Spinal cord (tissue), 10 donors: ENCODE results near the gene INSYN2A. TPM values are rescaled to one million over a fixed set of nuclear protein-coding genes. Genes with fewer than 3 reads are reported as not detected.

ENCODE experiments used
- DNase-seq, 6 donors: peaks; one replicate each; pipeline versions ENCODE4 v3.0.0 to v3.0.0-alpha.2; 2013 to 2015; ENCODE audit warnings: low spot score in 6 of 6, low read depth in 4 of 6
- H3K27ac ChIP-seq: one replicate; pipeline ENCODE4 v1.5.1; 2013; ENCODE audit warnings: low read depth, low read length, control low read depth
- H3K27me3 ChIP-seq: one replicate; pipeline ENCODE4 v1.6.1; 2013; ENCODE audit warnings: low read length; ENCODE audit not compliant: control insufficient read depth, insufficient read depth
- H3K36me3 ChIP-seq: one replicate; pipeline ENCODE4 v1.6.1; 2013; ENCODE audit warnings: low read length; ENCODE audit not compliant: control insufficient read depth, insufficient read depth
- H3K4me1 ChIP-seq: one replicate; pipeline ENCODE4 v1.6.1; 2013; ENCODE audit warnings: low read length; ENCODE audit not compliant: control insufficient read depth, insufficient read depth
- H3K4me3 ChIP-seq: one replicate; pipeline ENCODE4 v1.5.1; 2013; ENCODE audit warnings: low read depth, low read length, control low read depth
- H3K9me3 ChIP-seq: one replicate; pipeline ENCODE4 v1.6.1; 2013; ENCODE audit warnings: low read length; ENCODE audit not compliant: control insufficient read depth, insufficient read depth
- WGBS: methylation state at CpG from one replicate; pipeline ENCODE4 v1.1.5; 2013; ENCODE audit warnings: missing lambda C conversion rate; ENCODE audit not compliant: insufficient coverage; 5-methylcytosine and 5-hydroxymethylcytosine counted together
- polyA plus RNA-seq, 2 donors: library from polyadenylated mRNA; unstranded; fragments of 120-200 nt; gene quantifications; one replicate each; pipeline ENCODE4 v1.2.1, GENCODE V29; 2013; ENCODE audit not compliant: insufficient read length in 2 of 2
- total RNA-seq, 2 donors: library from RNA; depleted of rRNA in 1 of 2; stranded (reverse); fragments of 120-200 nt in 1 of 2; fragments of >200 nt in 1 of 2; gene quantifications; one replicate each; pipeline versions ENCODE4 v1.2.3 to v1.2.4, GENCODE V29; 2013 to 2014
- donor health status: healthy.

The INSYN2A gene
- total and polyA plus RNA-seq, 4 donors, result 3.9 to 10.9 (median 9.6) TPM

- Histone ChIP-seq H3K27ac (no peak overlapping the region), H3K27me3 (no peaks in the 10 kb centered on the region), H3K9me3 (no peaks in the 10 kb centered on the region), H3K4me3 (no peak overlapping the region), H3K4me1 (peaks cover 3% of the 10 kb centered on the region), H3K36me3 (peaks cover 4% of the 10 kb centered on the region)
- DNase-seq, result no peak
- 69% methylated on average over 10 of the region's 13 CpGs for WGBS
These were observed 36.6 kb downstream of the INSYN2A start for GRCh38 chr10:127159648-127160245.

GRCh38 chr10:127158662-127159061 lies 37.7 kb downstream of the INSYN2A start:
- no CpG with 5 or more reads among the region's 2 CpGs for WGBS
- Histone ChIP-seq H3K4me1 (peaks cover 3% of the 10 kb centered on the region), H3K4me3 (no peak overlapping the region), H3K36me3 (peaks cover 4% of the 10 kb centered on the region), H3K27me3 (no peaks in the 10 kb centered on the region), H3K9me3 (no peaks in the 10 kb centered on the region), H3K27ac (no peak overlapping the region)
- DNase-seq, result no peak

- peaks cover 3% of the 10 kb centered on the region for H3K4me1 ChIP-seq
- no peaks in the 10 kb centered on the region for H3K27me3 ChIP-seq
- H3K9me3 ChIP-seq, result no peaks in the 10 kb centered on the region
- H3K36me3 ChIP-seq, result peaks cover 2% of the 10 kb centered on the region
- WGBS, result no CpG with 5 or more reads among the region's 2 CpGs
- no peak for DNase-seq
- H3K27ac ChIP-seq, result no peak overlapping the region
- H3K4me3 ChIP-seq, result no peak overlapping the region
These were observed 38.7 kb downstream of the INSYN2A start for GRCh38 chr10:127157506-127158200.

GRCh38 chr10:127157089-127157488 lies 39.3 kb downstream of the INSYN2A start:
- no peak overlapping the region for H3K4me3 ChIP-seq
- H3K27me3 ChIP-seq, result no peaks in the 10 kb centered on the region
- 92% methylated on average over 4 of the region's 4 CpGs for WGBS
- H3K36me3 ChIP-seq, result no peaks in the 10 kb centered on the region
- peaks cover 6% of the 10 kb centered on the region for H3K4me1 ChIP-seq
- H3K27ac ChIP-seq, result no peak overlapping the region
- H3K9me3 ChIP-seq, result no peaks in the 10 kb centered on the region
- DNase-seq, result no peak

- WGBS, result 76% methylated on average over 5 of the region's 9 CpGs
- H3K4me1 ChIP-seq, result peaks cover 6% of the 10 kb centered on the region
- DNase-seq, result no peak
- no peaks in the 10 kb centered on the region for H3K9me3 ChIP-seq
- no peaks in the 10 kb centered on the region for H3K27me3 ChIP-seq
- H3K27ac ChIP-seq, result no peak overlapping the region
- H3K36me3 ChIP-seq, result no peaks in the 10 kb centered on the region
- no peak overlapping the region for H3K4me3 ChIP-seq
These were observed 41.4 kb downstream of the INSYN2A start for GRCh38 chr10:127154831-127155620.

GRCh38 chr10:127153181-127153580 lies 43.2 kb downstream of the INSYN2A start:
- H3K27me3 ChIP-seq, result no peaks in the 10 kb centered on the region
- WGBS, result 82% methylated on average over 2 of the region's 4 CpGs
- DNase-seq, result no peak
- no peaks in the 10 kb centered on the region for H3K9me3 ChIP-seq
- no peak overlapping the region for H3K27ac ChIP-seq
- no peak overlapping the region for H3K4me3 ChIP-seq
- H3K4me1 ChIP-seq, result peaks cover 3% of the 10 kb centered on the region
- no peaks in the 10 kb centered on the region for H3K36me3 ChIP-seq

GRCh38 chr10:127151981-127152699 lies 44.3 kb downstream of the INSYN2A start:
- peaks cover 3% of the 10 kb centered on the region for H3K36me3 ChIP-seq
- no peak overlapping the region for H3K27ac ChIP-seq
- peaks cover 3% of the 10 kb centered on the region for H3K4me1 ChIP-seq
- 50% methylated on average over 3 of the region's 9 CpGs for WGBS
- no peaks in the 10 kb centered on the region for H3K27me3 ChIP-seq
- H3K9me3 ChIP-seq, result no peaks in the 10 kb centered on the region
- no peak overlapping the region for H3K4me3 ChIP-seq
- peak in 1 of 6 donors; percentile 43 for DNase-seq

GRCh38 chr10:127151541-127151940 lies 44.9 kb downstream of the INSYN2A start:
- H3K4me3 ChIP-seq, result no peak overlapping the region
- peaks cover 3% of the 10 kb centered on the region for H3K36me3 ChIP-seq
- no peak overlapping the region for H3K27ac ChIP-seq
- WGBS, result 94% methylated on average over 7 of the region's 10 CpGs
- DNase-seq, result no peak
- H3K27me3 ChIP-seq, result no peaks in the 10 kb centered on the region
- peaks cover 3% of the 10 kb centered on the region for H3K4me1 ChIP-seq
- H3K9me3 ChIP-seq, result no peaks in the 10 kb centered on the region

- Histone ChIP-seq H3K4me3 (no peak overlapping the region), H3K27ac (no peak overlapping the region), H3K27me3 (no peaks in the 10 kb centered on the region), H3K36me3 (peaks cover 3% of the 10 kb centered on the region), H3K4me1 (peaks cover 3% of the 10 kb centered on the region), H3K9me3 (no peaks in the 10 kb centered on the region)
- 92% methylated on average over 5 of the region's 5 CpGs for WGBS
- no peak for DNase-seq
These were observed 46.3 kb downstream of the INSYN2A start for GRCh38 chr10:127150136-127150535.
